GM18861 (cell line): ENCODE measurements around the gene MRS2.

Experiments used
- ATAC-seq: cut with Tn5 transposase; IDR thresholded peaks from one replicate; pipeline ENCODE4 v1.9.1; 2021; ENCODE audit not compliant: unreplicated experiment

MRS2 gene

GRCh38 chr6:24469811-24470210, 67.1 kb downstream of the MRS2 start:
- ATAC-seq: no peak

DNA sequence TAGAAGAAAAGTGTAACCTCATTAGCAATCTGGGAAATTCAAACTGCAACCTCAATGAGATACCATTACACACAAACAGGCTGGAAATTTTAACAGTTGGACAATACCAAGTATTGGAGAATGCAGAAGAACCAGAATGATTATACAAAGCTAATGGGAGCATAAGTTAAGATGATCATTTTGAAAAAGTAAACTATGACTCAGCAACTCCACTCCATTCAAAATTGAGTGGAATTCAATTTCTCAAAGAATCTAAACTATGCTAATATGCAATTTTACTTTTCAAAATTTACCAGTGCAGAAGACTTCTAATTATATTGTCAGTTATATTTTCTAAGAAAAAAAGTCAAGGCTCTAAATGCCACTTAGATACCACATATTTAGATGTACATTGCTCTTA, 69.4 kb downstream of the MRS2 start:
- ATAC-seq: no peak
